SHP77 treated with DMSO at 0.1 percent for 48 hours (cell line): Measurements from ENCODE around the gene PRTN3.
"Not testable (repeated sequence)": the region's sequence is repeated elsewhere in the genome, so short reads cannot be mapped to it uniquely, and the experiment has no call there.

Experiments
- DNase-seq: peaks from one replicate; lab custom pipeline; 2025; lab: John Stamatoyannopoulos, UW

The PRTN3 gene

GRCh38 chr19:866769-867300 is 26.0 kb downstream of the PRTN3 start:
- DNase-seq, result no peak

GRCh38 chr19:867301-867793 is 26.5 kb downstream of the PRTN3 start:
- no peak for DNase-seq

GRCh38 chr19:867855-868457 is 27.2 kb downstream of the PRTN3 start:
- DNase-seq, result no peak

GRCh38 chr19:868458-869244 is 27.9 kb downstream of the PRTN3 start:
- DNase-seq, result no peak

GRCh38 chr19:869245-870177 is 28.7 kb downstream of the PRTN3 start:
- no peak for DNase-seq

GRCh38 chr19:870314-870713 is 29.5 kb downstream of the PRTN3 start:
- no peak for DNase-seq

- DNase-seq, result peak; percentile 80
Observed at GRCh38 chr19:870963-871401, 30.2 kb downstream of the PRTN3 start.

- no peak for DNase-seq
Observed at GRCh38 chr19:871446-872265, 30.9 kb downstream of the PRTN3 start.

GRCh38 chr19:872266-872951 is 31.6 kb downstream of the PRTN3 start:
- DNase-seq, result no peak

- DNase-seq, result no peak
Observed at GRCh38 chr19:873084-873483, 32.3 kb downstream of the PRTN3 start.

GRCh38 chr19:873561-874041 is 32.8 kb downstream of the PRTN3 start:
- no peak for DNase-seq

- no peak for DNase-seq
Observed at GRCh38 chr19:875265-875879, 34.6 kb downstream of the PRTN3 start.

GRCh38 chr19:876089-876488 is 35.3 kb downstream of the PRTN3 start:
- no peak for DNase-seq

- no peak for DNase-seq
Observed at GRCh38 chr19:876780-877314, 36.0 kb downstream of the PRTN3 start.

- DNase-seq, result not testable (repeated sequence)
Observed at GRCh38 chr19:877992-878660, 37.3 kb downstream of the PRTN3 start.

- not testable (repeated sequence) for DNase-seq
Observed at GRCh38 chr19:878751-879561, 38.2 kb downstream of the PRTN3 start.

GRCh38 chr19:879711-880438 is 39.1 kb downstream of the PRTN3 start:
- no peak for DNase-seq
